ENCODE data around the gene SLC16A7. TPM values are rescaled to one million over a fixed set of nuclear protein-coding genes. Genes with fewer than 3 reads are reported as not detected.
A peak's percentile ranks its signal among the peaks of the same experiment; 100 is the strongest.

The SLC16A7 gene
- total RNA-seq, 8 experiments from 2014 or later = 2.5 to 137 (median 6.4) TPM

GRCh38 chr12:59787610-59788009, 191.8 kb downstream of the SLC16A7 start:
- no peaks in the 10 kb centered on the region for H3K4me1 ChIP-seq (replicated peaks in 1 of 2)
- peak in 4 of 8 experiments; percentile 36 to 79 (median 43) for ATAC-seq (replicated peaks in 6 of 8)
- no peak overlapping the region for H3K27ac ChIP-seq
- H3K4me3 ChIP-seq = no peak overlapping the region
- in situ Hi-C loops (cut with MboI; ENCODE audit: low pct_unique_long_range_greater_than_20kb in 2 of 9, low sequenced_read_pairs in 9 of 9, unreplicated experiment in 9 of 9) = no loop called here
- 0 to 73% (median 31%) methylated on average over 1 to 4 of the region's 4 CpGs; no CpG with 5 or more reads in 1 of the 10 experiments for WGBS, 10 experiments

- in situ Hi-C loops (cut with MboI; ENCODE audit: low pct_unique_long_range_greater_than_20kb in 2 of 9, low sequenced_read_pairs in 9 of 9, unreplicated experiment in 9 of 9) = no loop called here
- 83 to 100% methylated on average over 1 of the region's 1 CpG; no CpG with 5 or more reads in 8 of the 10 experiments for WGBS, 10 experiments
Measured at GRCh38 chr12:59792647-59793046, 196.8 kb downstream of the SLC16A7 start.

GRCh38 chr12:59803735-59804134, 207.9 kb downstream of the SLC16A7 start:
- no peaks in the 10 kb centered on the region for H3K4me1 ChIP-seq (replicated peaks in 1 of 2)
- no peak overlapping the region for H3K4me3 ChIP-seq
- WGBS, 10 experiments = 71 to 100% (median 82%) methylated on average over 1 of the region's 1 CpG; no CpG with 5 or more reads in 4 of the 10 experiments
- no peak for ATAC-seq (replicated peaks in 6 of 8)
- in situ Hi-C loops (cut with MboI; ENCODE audit: low pct_unique_long_range_greater_than_20kb in 2 of 9, low sequenced_read_pairs in 9 of 9, unreplicated experiment in 9 of 9) = loop anchor here in 1 of 9 experiments (25.0 kb wide), 1 partner anchor 391 kb away; no protein-coding TSS in a partner anchor
- no peak overlapping the region for H3K27ac ChIP-seq

More at GRCh38 chr12:59792647-59793046, 196.8 kb downstream of the SLC16A7 start:
- ATAC-seq (replicated peaks in 6 of 8) = no peak
- no peaks in the 10 kb centered on the region for H3K4me1 ChIP-seq (replicated peaks in 1 of 2)
- H3K4me3 ChIP-seq = no peak overlapping the region
- H3K27ac ChIP-seq = no peak overlapping the region

- 0 to 43% (median 32%) methylated on average over 1 to 3 of the region's 3 CpGs for WGBS, 10 experiments
- Histone ChIP-seq H3K4me3 (no peak overlapping the region), H3K4me1 (replicated peaks in 1 of 2) (no peaks in the 10 kb centered on the region), H3K27ac (no peak overlapping the region)
- in situ Hi-C loops (cut with MboI; ENCODE audit: low pct_unique_long_range_greater_than_20kb in 2 of 9, low sequenced_read_pairs in 9 of 9, unreplicated experiment in 9 of 9) = loop anchor here in 1 of 9 experiments (25.0 kb wide), 1 partner anchor 396 kb away; no protein-coding TSS in a partner anchor
- peak in 6 of 8 experiments; percentile 44 to 76 (median 70) for ATAC-seq (replicated peaks in 6 of 8)
Measured at GRCh38 chr12:59808317-59808910, 212.6 kb downstream of the SLC16A7 start.

- Histone ChIP-seq H3K27ac (no peak overlapping the region), H3K4me1 (replicated peaks in 1 of 2) (no peaks in the 10 kb centered on the region), H3K4me3 (no peak overlapping the region)
- WGBS, 10 experiments = 92 to 100% (median 96%) methylated on average over 3 to 12 of the region's 14 CpGs; no CpG with 5 or more reads in 5 of the 10 experiments
- no peak for ATAC-seq (replicated peaks in 6 of 8)
- in situ Hi-C loops (cut with MboI; ENCODE audit: low pct_unique_long_range_greater_than_20kb in 2 of 9, low sequenced_read_pairs in 9 of 9, unreplicated experiment in 9 of 9) = loop anchor here in 1 of 9 experiments (25.0 kb wide), 1 partner anchor 400 kb away; no protein-coding TSS in a partner anchor
Measured at GRCh38 chr12:59811991-59812390, 216.2 kb downstream of the SLC16A7 start.

GRCh38 chr12:59812716-59813115, 216.9 kb downstream of the SLC16A7 start:
- no peak for ATAC-seq (replicated peaks in 6 of 8)
- Histone ChIP-seq H3K27ac (no peak overlapping the region), H3K4me1 (replicated peaks in 1 of 2) (no peaks in the 10 kb centered on the region), H3K4me3 (no peak overlapping the region)
- in situ Hi-C loops (cut with MboI; ENCODE audit: low pct_unique_long_range_greater_than_20kb in 2 of 9, low sequenced_read_pairs in 9 of 9, unreplicated experiment in 9 of 9) = loop anchor here in 1 of 9 experiments (25.0 kb wide), 1 partner anchor 400 kb away; no protein-coding TSS in a partner anchor
- WGBS, 10 experiments = 87 to 95% (median 92%) methylated on average over 2 to 7 of the region's 7 CpGs

GRCh38 chr12:59820594-59821011, 224.8 kb downstream of the SLC16A7 start:
- no peak overlapping the region for H3K27ac ChIP-seq
- H3K4me1 ChIP-seq (replicated peaks in 1 of 2) = no peaks in the 10 kb centered on the region
- H3K4me3 ChIP-seq = no peak overlapping the region
- in situ Hi-C loops (cut with MboI; ENCODE audit: low pct_unique_long_range_greater_than_20kb in 2 of 9, low sequenced_read_pairs in 9 of 9, unreplicated experiment in 9 of 9) = loop anchor here in 1 of 9 experiments (25.0 kb wide), 1 partner anchor 408 kb away; no protein-coding TSS in a partner anchor
- 17 to 93% (median 79%) methylated on average over 1 to 2 of the region's 2 CpGs; no CpG with 5 or more reads in 2 of the 10 experiments for WGBS, 10 experiments
- ATAC-seq (replicated peaks in 6 of 8) = no peak

GRCh38 chr12:59823567-59823966, 227.7 kb downstream of the SLC16A7 start:
- H3K27ac ChIP-seq = no peak overlapping the region
- no peak for ATAC-seq (replicated peaks in 6 of 8)
- H3K4me1 ChIP-seq (replicated peaks in 1 of 2) = no peaks in the 10 kb centered on the region
- in situ Hi-C loops (cut with MboI; ENCODE audit: low pct_unique_long_range_greater_than_20kb in 2 of 9, low sequenced_read_pairs in 9 of 9, unreplicated experiment in 9 of 9) = loop anchor here in 1 of 9 experiments (25.0 kb wide), 1 partner anchor 411 kb away; no protein-coding TSS in a partner anchor
- no peak overlapping the region for H3K4me3 ChIP-seq

GRCh38 chr12:59827767-59828166, 231.9 kb downstream of the SLC16A7 start:
- no peak overlapping the region for H3K27ac ChIP-seq
- no peak for ATAC-seq (replicated peaks in 6 of 8)
- H3K4me1 ChIP-seq (replicated peaks in 1 of 2) = no peaks in the 10 kb centered on the region
- no peak overlapping the region for H3K4me3 ChIP-seq
- in situ Hi-C loops (cut with MboI; ENCODE audit: low pct_unique_long_range_greater_than_20kb in 2 of 9, low sequenced_read_pairs in 9 of 9, unreplicated experiment in 9 of 9) = no loop called here
- 56 to 85% (median 71%) methylated on average over 1 to 3 of the region's 3 CpGs for WGBS, 10 experiments

GRCh38 chr12:59828521-59828920, 232.7 kb downstream of the SLC16A7 start:
- Histone ChIP-seq H3K4me3 (no peak overlapping the region), H3K4me1 (replicated peaks in 1 of 2) (no peaks in the 10 kb centered on the region), H3K27ac (no peak overlapping the region)
- ATAC-seq (replicated peaks in 6 of 8) = no peak
- in situ Hi-C loops (cut with MboI; ENCODE audit: low pct_unique_long_range_greater_than_20kb in 2 of 9, low sequenced_read_pairs in 9 of 9, unreplicated experiment in 9 of 9) = no loop called here

GRCh38 chr12:59833408-59833807, 237.6 kb downstream of the SLC16A7 start:
- in situ Hi-C loops (cut with MboI; ENCODE audit: low pct_unique_long_range_greater_than_20kb in 2 of 9, low sequenced_read_pairs in 9 of 9, unreplicated experiment in 9 of 9) = no loop called here
- no peak overlapping the region for H3K4me3 ChIP-seq
- no peaks in the 10 kb centered on the region for H3K4me1 ChIP-seq (replicated peaks in 1 of 2)
- peak in 1 of 8 experiments; percentile 32 for ATAC-seq (replicated peaks in 6 of 8)
- no peak overlapping the region for H3K27ac ChIP-seq
- 36 to 100% (median 84%) methylated on average over 1 to 2 of the region's 3 CpGs; no CpG with 5 or more reads in 4 of the 10 experiments for WGBS, 10 experiments

GRCh38 chr12:59834659-59835474, 239.0 kb downstream of the SLC16A7 start:
- H3K27ac ChIP-seq = no peak overlapping the region
- 36 to 90% (median 51%) methylated on average over 1 to 2 of the region's 2 CpGs for WGBS, 10 experiments
- no peaks in the 10 kb centered on the region for H3K4me1 ChIP-seq (replicated peaks in 1 of 2)
- ATAC-seq (replicated peaks in 6 of 8) = peak in 2 of 8 experiments; percentile 37 to 38
- in situ Hi-C loops (cut with MboI; ENCODE audit: low pct_unique_long_range_greater_than_20kb in 2 of 9, low sequenced_read_pairs in 9 of 9, unreplicated experiment in 9 of 9) = no loop called here
- no peak overlapping the region for H3K4me3 ChIP-seq
